Pancreas (tissue), 10 donors: Measurements from ENCODE around the gene MTX2. TPM values are rescaled to one million over a fixed set of nuclear protein-coding genes. Genes with fewer than 3 reads are reported as not detected.

Experiments used
- ATAC-seq, 4 donors: fragments of 200-7000 bp; cut with Tn5 transposase; one replicate each; pipeline versions ENCODE4 v1.8.0 to v1.9.1; 2020; ENCODE audit warnings: mild to moderate bottlenecking in 4 of 4, moderate library complexity in 4 of 4
- DNase-seq, 6 donors: peaks; one replicate each; pipeline ENCODE4 v3.0.0-alpha.2; 2020
- FAIRE-seq: peaks from 2 replicates; lab custom pipeline; 2012; peaks lifted over from hg19 to GRCh38; lab: Jason Lieb, UNC
- H3K27ac ChIP-seq, 4 donors: fragments of 200-600 bp; sonication (generic); 1 replicate in 3 of 4; 2 replicates in 1 of 4; pipeline versions ENCODE4 v1.5.0 to v1.8.0; 2020
- H3K27me3 ChIP-seq, 4 donors: fragments of 200-600 bp; one replicate each; pipeline ENCODE4 v1.8.0; 2021
- H3K36me3 ChIP-seq, 3 donors: fragments of 200-600 bp; sonication (generic) in 1 of 3; one replicate each; pipeline versions ENCODE4 v1.5.0 to v1.8.0; 2020 to 2021
- H3K4me1 ChIP-seq, 3 donors: fragments of 200-600 bp; one replicate each; pipeline ENCODE4 v1.8.0; 2021
- H3K4me3 ChIP-seq, 4 donors: fragments of 200-600 bp; sonication (generic) in 2 of 4; one replicate each; pipeline versions ENCODE4 v1.5.0 to v1.8.0; 2020 to 2021
- H3K9me3 ChIP-seq, 4 donors: fragments of 200-600 bp; one replicate each; pipeline ENCODE4 v1.8.0; 2021
- WGBS, 2 donors: extraction: QIAGEN DNeasy Blood & Tissue Kit; methylation state at CpG; one replicate each; pipeline ENCODE4 v1.1.7; 2013; 5-methylcytosine and 5-hydroxymethylcytosine counted together
- intact Hi-C, 3 donors: fragments of 100-400 bp; cut with DNase I; formaldehyde crosslinking; loops; one replicate each; pipeline versions ENCODE4 v1.11.1 to v1.14.2; 2022
- polyA plus RNA-seq, 2 donors: library from polyadenylated mRNA; stranded (reverse); fragments of 200-250 nt; gene quantifications; one replicate each; pipeline ENCODE4 v1.2.3, GENCODE V29; 2013
- total RNA-seq, 6 donors: library from RNA; stranded (reverse); fragmentation: NEBNext Ultra II Directional in 4 of 6; extraction: Animal tissue kit (Norgen Biotek cat#: 25700) in 4 of 6; gene quantifications; one replicate each; pipeline versions ENCODE4 v1.2.1 to v1.2.4, GENCODE V29; 2021 to 2023
- TF ChIP-seq, protein P1 (sequence below), 4 donors: fragments of 200-600 bp; sonication (generic) in 3 of 4; IDR thresholded peaks; one replicate each; pipeline versions ENCODE4 v1.5.0 to v1.8.0; 2021; ENCODE audit warnings: antibody characterized with exemption in 4 of 4
- donor health status: healthy with polysubstance abuse.
- donor health status: DM: no; HTN: no; CAD: no; lungs with moderate emphysema.
- donor health status: DM: no; HTN: no; CAD: no.
- donor health status: control.
- donor health status: control.
- donor health status: Bipolar disorder and iron deficiency.
- donor health status: DM: yes; HTN: yes; CAD: no.
- donor health status: DM: no; HTN: no; CAD: no.
- donor health status: DM: no; HTN: no; CAD: no.
- donor health status: DM: yes; HTN: yes; CAD: no.

The MTX2 gene
- total and polyA plus RNA-seq, 8 donors, result 8.1 to 28.3 (median 10.5) TPM

DNA sequence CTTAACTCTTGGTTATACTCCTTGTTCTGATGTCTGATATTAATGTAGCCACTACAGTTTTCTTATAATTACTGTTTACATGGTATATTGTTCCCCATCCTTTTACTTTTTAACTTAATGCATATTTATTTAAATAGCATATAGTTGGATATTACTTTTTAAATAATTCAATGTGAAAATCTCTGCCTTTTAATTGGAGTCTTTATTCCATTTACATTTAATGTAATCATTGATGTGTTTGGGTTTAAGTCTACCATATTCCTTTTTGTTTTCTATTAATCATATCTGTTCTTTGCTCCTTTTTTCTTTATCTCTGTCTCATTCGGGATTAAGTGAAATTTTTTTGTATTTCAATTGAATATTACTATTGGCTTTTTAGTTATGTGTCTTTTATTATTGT, 109.1 kb downstream of the MTX2 start:
- H3K4me1 ChIP-seq, result no peaks in the 10 kb centered on the region
- H3K9me3 ChIP-seq, result no peaks in the 10 kb centered on the region
- H3K36me3 ChIP-seq, result no peaks in the 10 kb centered on the region
- ATAC-seq (no peak), FAIRE-seq (no peak), DNase-seq (no peak)
- intact Hi-C loops, result no loop called here
- H3K4me3 ChIP-seq, result no peak overlapping the region
- TF ChIP-seq, protein P1, sequence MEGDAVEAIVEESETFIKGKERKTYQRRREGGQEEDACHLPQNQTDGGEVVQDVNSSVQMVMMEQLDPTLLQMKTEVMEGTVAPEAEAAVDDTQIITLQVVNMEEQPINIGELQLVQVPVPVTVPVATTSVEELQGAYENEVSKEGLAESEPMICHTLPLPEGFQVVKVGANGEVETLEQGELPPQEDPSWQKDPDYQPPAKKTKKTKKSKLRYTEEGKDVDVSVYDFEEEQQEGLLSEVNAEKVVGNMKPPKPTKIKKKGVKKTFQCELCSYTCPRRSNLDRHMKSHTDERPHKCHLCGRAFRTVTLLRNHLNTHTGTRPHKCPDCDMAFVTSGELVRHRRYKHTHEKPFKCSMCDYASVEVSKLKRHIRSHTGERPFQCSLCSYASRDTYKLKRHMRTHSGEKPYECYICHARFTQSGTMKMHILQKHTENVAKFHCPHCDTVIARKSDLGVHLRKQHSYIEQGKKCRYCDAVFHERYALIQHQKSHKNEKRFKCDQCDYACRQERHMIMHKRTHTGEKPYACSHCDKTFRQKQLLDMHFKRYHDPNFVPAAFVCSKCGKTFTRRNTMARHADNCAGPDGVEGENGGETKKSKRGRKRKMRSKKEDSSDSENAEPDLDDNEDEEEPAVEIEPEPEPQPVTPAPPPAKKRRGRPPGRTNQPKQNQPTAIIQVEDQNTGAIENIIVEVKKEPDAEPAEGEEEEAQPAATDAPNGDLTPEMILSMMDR (IDR thresholded peaks at IDR 0.05), result no peak
- H3K27me3 ChIP-seq, result peaks cover 0 to 19% (median 0%) of the 10 kb centered on the region in 4 donors
- WGBS, 2 donors, result 80 to 85% methylated on average over 1 of the region's 1 CpG
- no peak overlapping the region for H3K27ac ChIP-seq

DNA sequence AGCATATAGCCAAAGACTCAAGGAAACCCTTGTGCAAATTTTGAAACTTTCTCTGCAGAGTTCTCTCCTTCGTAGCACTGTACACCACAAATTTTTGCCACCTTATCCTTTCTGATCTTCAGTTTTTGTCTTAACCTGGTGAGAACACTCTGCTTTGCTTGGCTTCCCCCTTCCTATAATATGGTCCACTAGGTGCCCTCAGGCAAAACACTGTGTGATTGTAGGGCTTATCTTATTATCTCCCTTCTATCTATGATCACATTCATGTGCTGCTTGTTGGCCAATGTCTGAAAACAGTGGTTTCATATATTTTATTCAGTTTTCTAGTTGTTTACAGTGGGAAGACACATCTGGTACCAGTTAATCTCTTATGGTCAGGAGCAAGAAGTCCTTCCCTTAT, 111.1 kb downstream of the MTX2 start:
- DNase-seq (no peak), FAIRE-seq (no peak), ATAC-seq (no peak)
- TF ChIP-seq, protein P1 (IDR thresholded peaks at IDR 0.05), result no peak
- 69 to 81% methylated on average over 1 of the region's 1 CpG for WGBS, 2 donors
- Histone ChIP-seq H3K27ac (no peak overlapping the region), H3K4me3 (no peak overlapping the region), H3K27me3 (peaks cover 0 to 6% (median 0%) of the 10 kb centered on the region in 4 donors), H3K36me3 (no peaks in the 10 kb centered on the region), H3K4me1 (peaks cover 0 to 11% (median 6%) of the 10 kb centered on the region in 3 donors), H3K9me3 (no peaks in the 10 kb centered on the region)
- intact Hi-C loops, result no loop called here

DNA sequence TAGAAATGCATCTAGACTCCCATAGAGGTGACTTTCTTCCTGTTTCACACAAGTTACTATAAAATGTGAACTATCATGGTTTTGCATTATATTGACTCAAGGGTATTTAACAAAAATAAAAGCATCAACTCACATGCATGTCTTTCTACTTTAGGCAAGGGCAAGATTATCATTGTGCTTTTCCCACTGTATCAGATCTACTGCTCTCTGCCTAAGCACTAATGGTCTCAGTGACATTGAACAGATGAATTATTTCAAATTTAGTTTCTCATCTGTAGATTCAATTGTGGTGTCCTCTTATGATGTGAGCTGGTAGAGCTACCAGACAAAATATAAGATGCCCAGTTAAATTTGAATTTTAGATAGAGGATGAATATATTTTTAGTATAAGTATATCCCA, 113.9 kb downstream of the MTX2 start:
- intact Hi-C loops, result no loop called here

DNA sequence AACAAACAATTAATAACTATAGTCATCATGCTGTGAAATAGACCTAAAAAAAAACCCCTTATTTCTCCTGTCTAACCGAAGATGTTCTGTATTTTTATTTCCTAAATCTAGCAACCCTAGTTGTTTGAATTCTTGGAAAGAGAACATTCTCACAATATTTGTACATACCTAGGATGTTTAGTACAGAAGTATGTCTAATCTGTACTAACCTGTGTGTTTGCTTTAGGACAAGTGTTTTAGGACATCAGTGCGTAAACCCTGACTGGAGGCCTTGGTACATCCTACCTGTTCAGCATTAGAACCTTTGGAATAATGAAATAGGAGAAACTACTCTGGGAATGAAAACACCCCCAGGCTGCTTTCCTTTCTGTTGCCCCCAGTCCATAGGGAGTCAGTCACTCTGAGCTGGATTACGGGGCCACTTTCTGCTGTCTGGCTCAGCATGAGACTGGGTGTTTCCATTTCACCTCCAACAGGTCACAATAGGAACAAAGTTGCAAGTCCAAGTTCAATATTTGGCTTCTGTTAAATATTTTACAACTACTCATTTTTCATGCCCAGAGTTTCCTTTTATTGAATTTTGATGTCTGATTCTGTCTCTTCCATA, 114.7 kb downstream of the MTX2 start:
- TF ChIP-seq, protein P1 (IDR thresholded peaks at IDR 0.05), result no peak
- ATAC-seq (peak in 2 of 4 donors; percentile 37 to 67), DNase-seq (no peak), FAIRE-seq (no peak)
- H3K36me3 ChIP-seq, result no peaks in the 10 kb centered on the region
- no peaks in the 10 kb centered on the region for H3K9me3 ChIP-seq
- no peak overlapping the region for H3K27ac ChIP-seq
- WGBS, 2 donors, result 40 to 45% methylated on average over 3 of the region's 3 CpGs
- intact Hi-C loops, result no loop called here
- no peaks in the 10 kb centered on the region for H3K27me3 ChIP-seq
- no peak overlapping the region for H3K4me3 ChIP-seq
- H3K4me1 ChIP-seq, result peaks cover 0 to 11% (median 6%) of the 10 kb centered on the region in 3 donors

More for the DNA sequence above, 113.9 kb downstream of the MTX2 start:
- Histone ChIP-seq H3K27me3 (no peaks in the 10 kb centered on the region), H3K4me3 (no peak overlapping the region), H3K9me3 (no peaks in the 10 kb centered on the region), H3K27ac (no peak overlapping the region), H3K36me3 (no peaks in the 10 kb centered on the region), H3K4me1 (peaks cover 0 to 11% (median 6%) of the 10 kb centered on the region in 3 donors)
- TF ChIP-seq, protein P1 (IDR thresholded peaks at IDR 0.05), result no peak
- FAIRE-seq, result no peak
- no peak for ATAC-seq
- no peak for DNase-seq

DNA sequence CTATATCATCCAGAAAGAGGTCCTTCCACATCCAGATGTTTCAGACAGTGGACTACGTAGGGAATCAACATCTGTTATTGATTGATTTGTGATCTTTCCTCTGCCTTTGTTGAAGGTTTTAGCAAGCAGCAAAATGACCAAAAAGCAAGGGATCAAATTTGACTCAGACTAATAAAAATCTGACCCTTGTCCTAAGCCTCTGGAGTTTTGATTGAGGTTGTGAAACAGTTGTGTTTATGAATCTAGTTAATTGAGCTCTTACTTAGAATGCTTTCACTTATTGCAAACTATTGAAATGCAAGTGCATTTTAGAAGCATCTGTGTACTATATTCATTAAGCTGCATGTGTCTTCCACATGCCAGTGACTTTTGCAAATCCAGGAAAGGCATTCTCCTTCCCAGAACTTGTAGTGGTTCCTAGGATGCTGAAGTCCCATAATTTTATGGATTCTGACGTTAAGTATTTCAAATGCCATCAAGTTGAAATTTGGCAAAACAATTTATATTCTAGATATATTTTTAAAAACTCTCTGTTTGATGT, 116.0 kb downstream of the MTX2 start:
- TF ChIP-seq, protein P1 (IDR thresholded peaks at IDR 0.05), result no peak
- 63 to 68% methylated on average over 2 of the region's 2 CpGs for WGBS, 2 donors
- no peak overlapping the region for H3K4me3 ChIP-seq
- peaks cover 0 to 11% (median 6%) of the 10 kb centered on the region in 3 donors for H3K4me1 ChIP-seq
- H3K27me3 ChIP-seq, result no peaks in the 10 kb centered on the region
- no peak for DNase-seq
- no peak for FAIRE-seq
- H3K9me3 ChIP-seq, result no peaks in the 10 kb centered on the region
- H3K27ac ChIP-seq, result no peak overlapping the region
- intact Hi-C loops, result no loop called here
- no peaks in the 10 kb centered on the region for H3K36me3 ChIP-seq
- ATAC-seq, result no peak
